K562 (cell line): ENCODE measurements around the gene TRAIP. TPM values are rescaled to one million over a fixed set of nuclear protein-coding genes. Genes with fewer than 3 reads are reported as not detected.

ENCODE experiments used
- ATAC-seq: fragments of 200-7000 bp; cut with Tn5 transposase; 3 replicates; pipeline ENCODE4 v1.9.1; 2020; ENCODE audit warnings: moderate library complexity
- BruUV-seq: library from RNA; stranded (reverse); fragments of 400-500 nt; replicated peaks from 2 replicates; lab custom pipeline; 2021; lab: Mats Ljungman, UMichigan
- CTCF ChIA-PET: fragments of 300-600 bp; formaldehyde crosslinking; extraction: SDS; loops from one replicate; lab custom pipeline; 2021; ENCODE audit warnings: low intra/inter-chr PET ratio; lab: Yijun Ruan, JAX
- POLR2A ChIA-PET: fragments of 300-600, 350-650 bp; sonication (Branson Sonifier 250); formaldehyde crosslinking; extraction: SDS; loops from one replicate; lab custom pipeline; 2021; ENCODE audit warnings: antibody characterized with exemption, inconsistent platforms; lab: Yijun Ruan, JAX
- DNase-seq, 4 experiments: peaks; one replicate each; pipeline versions ENCODE4 v3.0.0 to v3.0.0-alpha.2; 2011 to 2018; ENCODE audit warnings: low spot score in 3 of 4, mixed read lengths in 3 of 4; ENCODE audit errors: extremely low read depth in 1 of 4
- FAIRE-seq: peaks from 2 replicates; lab custom pipeline; 2011; peaks lifted over from hg19 to GRCh38; lab: Jason Lieb, UNC
- H2AFZ ChIP-seq: 2 replicates; pipeline ENCODE4 v1.6.0; 2011; ENCODE audit warnings: low read depth, low read length, control low read depth, inconsistent platforms
- H3K27ac ChIP-seq: fragments of 200-600 bp; 3 replicates; pipeline ENCODE4 v1.8.0; 2011; ENCODE audit warnings: low read depth, mild to moderate bottlenecking, control low read depth, inconsistent platforms, low read length, moderate library complexity, mixed read lengths; ENCODE audit errors: extremely low read depth
- H3K27me3 ChIP-seq, 2 experiments: fragments of 300-600 bp in 1 of 2; 2 replicates in 1 of 2; 3 replicates in 1 of 2; pipeline versions ENCODE4 v1.6.0 to v1.8.0; 2011; ENCODE audit warnings: inconsistent platforms in 2 of 2, low read length in 2 of 2, mild to moderate bottlenecking in 1 of 2, mixed read lengths in 1 of 2, moderate library complexity in 1 of 2; ENCODE audit not compliant: control insufficient read depth in 2 of 2, insufficient read depth in 2 of 2
- H3K36me3 ChIP-seq: fragments of 300-600 bp; 3 replicates; pipeline ENCODE4 v1.8.0; 2011; ENCODE audit warnings: mild to moderate bottlenecking, low read length, inconsistent platforms; ENCODE audit not compliant: control insufficient read depth, insufficient read depth
- H3K4me1 ChIP-seq, 2 experiments: fragments of 200-600 bp in 1 of 2; replicated peaks in 1 of 2; 2 replicates in 1 of 2; 3 replicates in 1 of 2; pipeline versions ENCODE4 v1.5.1 to v1.8.0; 2011; ENCODE audit warnings: inconsistent platforms in 2 of 2, low read length in 2 of 2, mild to moderate bottlenecking in 1 of 2, mixed read lengths in 1 of 2, moderate library complexity in 1 of 2; ENCODE audit not compliant: control insufficient read depth in 2 of 2, insufficient read depth in 2 of 2
- H3K4me2 ChIP-seq: 2 replicates; pipeline ENCODE4 v1.6.1; 2011; ENCODE audit warnings: low read length, control low read depth, inconsistent platforms, mixed read lengths; ENCODE audit not compliant: insufficient read depth
- H3K4me3 ChIP-seq: fragments of 200-600 bp; sonication (generic), shearing (Covaris generic); 2 replicates; pipeline ENCODE4 v1.5.1; 2016; ENCODE audit warnings: control low read depth, inconsistent platforms
- H3K79me2 ChIP-seq: fragments of 200-600 bp; 3 replicates; pipeline ENCODE4 v1.8.0; 2011; ENCODE audit warnings: low read length, inconsistent platforms; ENCODE audit not compliant: control insufficient read depth, insufficient read depth
- H3K9ac ChIP-seq, 2 experiments: 2 replicates each; pipeline versions ENCODE4 v1.6.0 to v1.6.1; 2011; ENCODE audit warnings: low read depth in 2 of 2, low read length in 2 of 2, control low read depth in 1 of 2, inconsistent platforms in 1 of 2, mild to moderate bottlenecking in 1 of 2, mixed read lengths in 1 of 2; ENCODE audit not compliant: insufficient read depth in 1 of 2
- H3K9me1 ChIP-seq: one replicate; pipeline ENCODE4 v1.6.0; 2011; ENCODE audit warnings: inconsistent platforms, mild to moderate bottlenecking, low read length, moderate library complexity; ENCODE audit not compliant: control insufficient read depth, insufficient read depth
- H3K9me3 ChIP-seq: replicated peaks from 2 replicates; pipeline ENCODE4 v1.5.1; 2011; ENCODE audit warnings: low read depth, low read length, inconsistent platforms; ENCODE audit not compliant: control insufficient read depth, insufficient read depth
- H4K20me1 ChIP-seq: replicated peaks from 2 replicates; pipeline ENCODE4 v1.6.1; 2011; ENCODE audit warnings: low read length, inconsistent platforms, mixed read lengths; ENCODE audit not compliant: control insufficient read depth, insufficient read depth
- BDP1 ChIP-seq: IDR thresholded peaks from 3 replicates; pipeline ENCODE4 v1.6.1; 2011; ENCODE audit not compliant: insufficient read length, insufficient read depth
- FUS ChIP-seq: fragments of 200-400 bp; formaldehyde crosslinking; optimal IDR thresholded peaks from 2 replicates; pipeline ENCODE3; 2017; ENCODE audit warnings: low read depth, low read length
- IFI16 ChIP-seq: fragments of 250-450 bp; sonication (Bioruptor Pico); IDR thresholded peaks from 2 replicates; pipeline ENCODE4 v2.1.2; 2022; ENCODE audit warnings: mild to moderate bottlenecking, inconsistent platforms
- KDM1A ChIP-seq, 2 experiments: fragments of 450-650 bp; IDR thresholded peaks; 2 replicates each; pipeline ENCODE4 v1.6.1; 2016; ENCODE audit warnings: mild to moderate bottlenecking in 2 of 2
- NELFE ChIP-seq: IDR thresholded peaks from 2 replicates; pipeline ENCODE4 v1.6.1; 2011; ENCODE audit warnings: mild to moderate bottlenecking; ENCODE audit not compliant: insufficient read depth, insufficient read length
- NFIX ChIP-seq: fragments of 250-450 bp; sonication (Bioruptor Pico); IDR thresholded peaks from 2 replicates; pipeline ENCODE4 v1.4.0; 2020; ENCODE audit warnings: low read depth, mild to moderate bottlenecking, moderate library complexity
- NR0B1 ChIP-seq: fragments of 450-650 bp; IDR thresholded peaks from one replicate; pipeline ENCODE4 v1.6.1; 2018; ENCODE audit warnings: mild to moderate bottlenecking, moderate library complexity; ENCODE audit not compliant: partially characterized antibody
- POLR2AphosphoS2 ChIP-seq: IDR thresholded peaks from 2 replicates; pipeline ENCODE4 v1.6.1; 2012; ENCODE audit warnings: low read length, improper control_type of control experiment
- RAD21 ChIP-seq, 2 experiments: fragments of 250-450 bp in 1 of 2; fragments of 450-650 bp in 1 of 2; sonication (Bioruptor Pico) in 1 of 2; formaldehyde crosslinking in 1 of 2; IDR thresholded peaks in 1 of 2; conservative IDR thresholded peaks in 1 of 2; 2 replicates each; pipeline versions ENCODE4 v1.4.0 to v1.8.0; 2020 to 2022; ENCODE audit warnings: mild to moderate bottlenecking in 2 of 2, moderate library complexity in 1 of 2
- RBFOX2 ChIP-seq: fragments of 200-400 bp; formaldehyde crosslinking; IDR thresholded peaks from 2 replicates; pipeline ENCODE4 v1.6.1; 2017; ENCODE audit warnings: low read depth, mild to moderate bottlenecking, low read length, moderate library complexity
- ZNF12 ChIP-seq: sonication (generic); formaldehyde crosslinking; IDR thresholded peaks from 2 replicates; pipeline ENCODE4 v1.4.0; 2020; ENCODE audit warnings: mild to moderate bottlenecking, missing genetic modification reagents
- WGBS: fragments of 100-300 bp; shearing (Covaris generic); methylation state at CpG from one replicate; pipeline ENCODE4 v1.1.6; 2016; ENCODE audit warnings: low coverage, mixed read lengths; ENCODE audit not compliant: insufficient coverage; ENCODE audit errors: missing lambda C conversion rate; 5-methylcytosine and 5-hydroxymethylcytosine counted together
- in situ Hi-C: fragments of 300-500 bp; cut with MboI; formaldehyde crosslinking; loops from 4 replicates; pipeline ENCODE4 v1.15.0; 2018; ENCODE audit warnings: inconsistent platforms, mixed read lengths
- intact Hi-C: fragments of 100-400 bp; cut with micrococcal nuclease; formaldehyde crosslinking; loops from 2 replicates; pipeline ENCODE4 v1.14.2; 2022
- polyA plus RNA-seq, 8 experiments: library from polyadenylated mRNA; depleted of rRNA in 4 of 8; stranded (reverse) in 5 of 8; unstranded in 3 of 8; fragments of >200 nt; fragmentation: Nextera tagmentation in 2 of 8; fragmentation: Illumina TruSeq in 1 of 8; extraction: Ambion mirVana in 2 of 8; extraction: Trizol in 1 of 8; gene quantifications; 2 replicates each; pipeline versions ENCODE4 v1.2.1 to v1.2.3, GENCODE V29; 2011 to 2014; ENCODE audit warnings: inconsistent platforms in 1 of 8, missing spikeins in 1 of 8
- total RNA-seq, 7 experiments: library from RNA; depleted of rRNA in 6 of 7; stranded (reverse); fragments of >200 nt in 6 of 7; fragmentation: Illumina TruSeq in 2 of 7; extraction: Trizol in 2 of 7; gene quantifications; 2 replicates each; pipeline versions ENCODE4 v1.2.1 to v1.2.3, GENCODE V29; 2011 to 2021; ENCODE audit warnings: low replicate concordance in 1 of 7

TRAIP gene
- total and polyA plus RNA-seq, 9 of the 15 experiments (the other 6 are each of a cell fraction or from before 2014, with no cell fraction given) = 14.3 to 38.6 (median 21.2) TPM

- Histone ChIP-seq H3K9me1 (no peaks in the 10 kb centered on the region), H3K4me2 (no peak overlapping the region), H3K27me3 (no peaks in the 10 kb centered on the region), H3K9ac (no peak overlapping the region), H3K36me3 (no peaks in the 10 kb centered on the region), H3K4me1 (peaks cover 16 to 18% of the 10 kb centered on the region in 2 experiments; a peak in 4 of 5 replicates), H3K27ac (no peak overlapping the region), H4K20me1 (no peaks in the 10 kb centered on the region), H2AFZ (no peak overlapping the region), H3K9me3 (no peaks in the 10 kb centered on the region), H3K79me2 (no peaks in the 10 kb centered on the region), H3K4me3 (no peak overlapping the region)
- DNase-seq (no peak), FAIRE-seq (no peak), ATAC-seq (no peak)
- WGBS = 30% methylated on average over 4 of the region's 4 CpGs
- in situ Hi-C loops = no loop called here
- BruUV-seq = no TSS peak
- POLR2A ChIA-PET = no interaction called here
- CTCF ChIA-PET = no interaction called here
- intact Hi-C loops = no loop called here
- no peak for TF ChIP-seq POLR2AphosphoS2
These were observed 27.6 kb upstream of the TRAIP start for GRCh38 chr3:49883998-49884397.

DNA sequence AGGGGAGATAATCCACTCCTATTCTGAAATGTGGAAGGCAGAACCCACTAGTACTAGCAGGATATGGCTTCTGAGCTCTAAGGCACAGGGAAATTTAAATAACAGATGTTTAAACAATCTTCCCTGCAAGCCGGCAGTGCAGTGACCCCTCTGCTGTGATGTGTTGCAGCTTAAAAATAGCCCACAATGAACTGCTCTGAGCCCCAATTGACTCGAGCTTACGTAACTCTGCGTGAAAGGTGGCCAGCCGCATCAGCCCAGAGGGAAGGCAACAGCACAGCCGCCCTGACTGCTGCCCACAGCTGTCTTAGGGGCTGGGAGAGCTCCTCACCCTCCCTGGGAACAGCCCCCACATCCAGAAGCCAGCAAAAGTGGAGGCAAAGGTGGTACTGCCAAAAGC, 25.8 kb upstream of the TRAIP start:
- in situ Hi-C loops = no loop called here
- Histone ChIP-seq H3K27me3 (no peaks in the 10 kb centered on the region), H3K9me3 (no peaks in the 10 kb centered on the region), H3K4me3 (no peak overlapping the region), H3K27ac (no peak overlapping the region), H3K79me2 (no peaks in the 10 kb centered on the region), H3K36me3 (no peaks in the 10 kb centered on the region), H4K20me1 (no peaks in the 10 kb centered on the region), H3K9me1 (no peaks in the 10 kb centered on the region), H3K4me1 (peaks cover 16 to 17% of the 10 kb centered on the region in 2 experiments; a peak in 4 of 5 replicates), H2AFZ (no peak overlapping the region), H3K9ac (peak overlapping the region in 1 of 2 experiments; percentile 65; a peak in 2 of 4 replicates), H3K4me2 (no peak overlapping the region)
- ChIA-PET CTCF (no interaction called here), POLR2A (interaction anchor here (0.7 to 2.5 kb wide), 2 partner anchors 10 to 26 kb away, joined by 3 to 9 read pairs; no protein-coding TSS in a partner anchor)
- ATAC-seq (no peak), DNase-seq (no peak), FAIRE-seq (no peak)
- no TSS peak for BruUV-seq
- TF ChIP-seq RAD21 (CRISPR knock-in tag; conservative IDR thresholded peaks at IDR 0.05 in 1 of 2, IDR thresholded peaks at IDR 0.05 in 1 of 2) (no peak), NR0B1 (no peak), RBFOX2 (no peak), NELFE (no peak), ZNF12 (CRISPR knock-in tag) (no peak), NFIX (CRISPR knock-in tag) (no peak), FUS (no peak), IFI16 (no peak), KDM1A (IDR thresholded peaks at IDR 0.05) (no peak), BDP1 (no peak)
- intact Hi-C loops = no loop called here
- WGBS = 21% methylated on average over 6 of the region's 6 CpGs
